GM18861 (cell line): Measurements from ENCODE around the gene CRIM1.

Experiments
- ATAC-seq: cut with Tn5 transposase; IDR thresholded peaks from one replicate; pipeline ENCODE4 v1.9.1; 2021; ENCODE audit not compliant: unreplicated experiment

The CRIM1 gene

DNA sequence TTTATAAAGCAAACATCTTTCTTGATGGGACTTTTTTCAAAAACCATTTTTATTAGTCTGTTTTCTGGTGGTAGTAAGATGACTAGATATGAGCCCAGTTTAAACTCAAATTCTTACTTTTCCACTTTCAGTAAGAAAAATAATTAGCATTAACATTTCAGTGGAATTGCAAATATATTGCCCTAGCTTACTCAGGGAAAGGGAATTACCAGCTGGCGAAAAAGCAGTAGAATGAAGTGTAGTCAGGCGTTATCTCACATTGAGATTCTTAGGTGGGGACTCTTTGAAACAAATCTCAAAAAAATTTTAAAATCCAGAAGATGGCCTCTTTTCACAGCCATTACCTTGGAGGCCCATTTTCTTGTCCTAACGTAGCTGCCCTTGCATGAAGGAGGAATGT, 65.8 kb downstream of the CRIM1 start:
- ATAC-seq = no peak

DNA sequence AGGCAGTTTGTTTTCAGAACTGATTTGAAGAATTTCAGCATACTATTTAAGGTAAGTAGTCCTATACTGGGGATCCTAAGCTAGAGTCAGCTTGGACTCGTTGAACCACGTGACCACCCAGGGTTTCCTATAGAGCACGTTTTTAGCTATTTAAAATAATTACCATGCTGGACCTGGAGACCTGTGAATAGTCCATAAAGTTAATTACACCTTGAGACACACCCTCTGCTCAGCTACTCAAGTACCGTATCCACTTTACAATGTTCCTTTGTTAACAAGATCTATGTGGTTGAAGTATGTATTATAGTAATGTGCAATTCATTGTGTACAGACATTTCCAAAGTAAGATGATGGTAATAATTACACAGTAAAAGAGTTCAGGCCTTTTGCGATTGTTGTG, 67.6 kb downstream of the CRIM1 start:
- no peak for ATAC-seq

DNA sequence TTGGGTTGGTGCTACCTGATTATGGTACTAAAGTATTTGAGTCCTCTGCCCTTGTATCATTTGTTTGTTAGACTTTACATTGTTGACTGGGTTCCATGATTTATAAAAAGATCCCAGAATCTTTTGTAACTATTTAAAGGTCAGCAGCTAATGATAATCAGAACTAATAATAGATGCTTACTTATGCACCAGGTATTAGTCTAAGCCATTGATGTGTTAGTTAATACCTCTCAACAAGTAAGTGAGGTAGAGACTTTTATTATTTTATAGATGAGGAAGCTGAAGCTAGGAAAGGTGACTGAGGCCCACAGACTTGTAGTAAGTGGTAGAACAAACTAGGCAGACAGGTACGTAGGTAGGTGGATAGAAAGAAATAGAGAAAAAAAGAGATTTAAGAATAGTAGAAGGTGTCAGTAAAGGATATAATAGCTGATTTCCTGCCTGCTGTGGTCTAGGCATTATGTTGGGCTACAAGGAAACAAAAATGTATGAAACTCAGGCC, 68.1 kb downstream of the CRIM1 start:
- no peak for ATAC-seq

- no peak for ATAC-seq
Observed at GRCh38 chr2:36425608-36426355, 70.2 kb downstream of the CRIM1 start.

DNA sequence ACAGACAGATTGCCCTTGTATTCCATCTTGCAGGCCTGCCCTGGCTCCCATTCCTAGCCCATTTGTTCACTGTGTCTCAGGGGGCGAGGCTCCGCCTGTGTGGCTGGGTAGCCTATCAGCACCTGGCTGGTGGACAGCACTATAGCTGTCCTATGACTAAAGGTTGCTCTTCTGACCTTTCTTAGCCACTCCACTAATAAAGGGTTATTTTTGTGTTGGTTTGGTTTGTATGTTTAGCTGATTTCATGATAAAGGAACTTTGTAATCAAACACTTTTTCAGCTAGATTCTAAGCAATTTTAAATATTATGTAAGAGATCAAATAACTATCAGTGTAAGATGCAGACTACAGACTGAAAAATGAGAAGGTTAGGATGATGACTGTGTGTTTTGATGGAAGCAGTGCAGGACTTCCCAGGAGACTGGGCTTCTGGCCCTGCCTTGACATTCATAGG, 72.2 kb downstream of the CRIM1 start:
- ATAC-seq = no peak

GRCh38 chr2:36430549-36430948, 75.0 kb downstream of the CRIM1 start:
- ATAC-seq = no peak

- ATAC-seq = no peak
Observed at GRCh38 chr2:36432479-36432878, 76.9 kb downstream of the CRIM1 start.

DNA sequence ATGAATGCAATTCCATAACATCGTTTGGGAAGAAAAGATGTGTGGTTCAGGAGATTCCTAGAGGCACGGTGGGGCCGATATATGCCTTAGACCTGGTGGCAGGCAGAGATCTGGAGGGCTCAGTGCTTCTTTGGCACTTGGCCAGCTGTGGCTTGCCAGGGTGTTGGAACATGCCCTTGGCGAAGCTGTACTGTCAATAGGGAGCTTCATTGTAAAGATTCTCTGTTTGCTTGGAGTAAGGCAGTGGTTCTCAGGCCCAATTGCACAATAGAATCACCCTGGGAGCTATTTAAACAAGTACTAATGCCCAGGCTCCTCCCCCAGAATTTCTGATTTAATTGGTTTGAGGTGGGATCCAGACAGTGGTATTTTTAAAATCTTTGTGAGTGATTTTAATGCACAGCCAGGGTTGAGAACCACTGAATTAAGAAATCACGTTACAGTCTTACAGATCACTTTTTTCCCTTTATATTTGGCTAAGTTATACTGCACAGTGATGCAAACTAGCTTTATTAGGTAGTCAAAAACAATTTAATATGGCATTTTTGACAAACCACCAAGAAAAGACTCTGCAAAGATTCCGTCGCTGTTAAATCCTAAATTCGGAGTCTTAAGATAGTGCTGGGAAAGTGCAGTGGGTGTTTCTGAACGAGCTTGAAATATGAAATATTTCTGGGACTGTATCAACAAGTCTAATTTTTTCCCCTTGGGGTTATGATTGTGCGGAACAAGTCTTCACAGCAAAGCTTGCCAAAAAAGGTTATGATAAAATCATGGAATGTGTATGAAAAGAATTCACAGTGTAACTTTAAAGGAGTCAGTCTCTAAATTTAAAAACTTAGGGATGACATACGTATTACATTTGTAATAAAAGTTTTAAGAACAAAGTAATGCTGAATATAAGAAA, 78.0 kb downstream of the CRIM1 start:
- ATAC-seq = no peak

DNA sequence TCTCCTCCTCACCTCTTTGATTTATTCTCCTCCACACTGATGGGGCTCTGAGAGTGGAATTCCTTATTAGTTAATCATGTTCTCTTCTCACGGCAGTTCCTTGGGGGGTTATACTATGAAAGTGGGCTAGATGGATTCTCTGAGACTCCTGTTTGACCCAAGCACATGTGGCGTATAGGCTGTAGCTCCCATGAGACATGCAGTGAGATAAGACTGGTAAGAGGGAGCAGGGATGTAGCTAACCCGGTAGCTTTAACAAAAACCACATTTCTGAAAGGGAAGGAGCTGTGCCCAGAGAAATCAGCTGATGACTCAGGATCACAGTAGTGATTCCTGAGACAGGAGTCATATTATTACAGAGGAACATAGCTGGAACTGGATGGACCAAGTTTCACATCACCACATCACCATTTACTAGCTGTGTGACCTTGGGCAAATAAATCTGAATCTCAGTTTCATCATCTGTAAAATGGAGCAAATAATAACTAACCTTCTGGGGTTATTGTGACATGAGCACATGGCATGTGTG, 82.9 kb downstream of the CRIM1 start:
- no peak for ATAC-seq

GRCh38 chr2:36439084-36439483, 83.5 kb downstream of the CRIM1 start:
- ATAC-seq = no peak

DNA sequence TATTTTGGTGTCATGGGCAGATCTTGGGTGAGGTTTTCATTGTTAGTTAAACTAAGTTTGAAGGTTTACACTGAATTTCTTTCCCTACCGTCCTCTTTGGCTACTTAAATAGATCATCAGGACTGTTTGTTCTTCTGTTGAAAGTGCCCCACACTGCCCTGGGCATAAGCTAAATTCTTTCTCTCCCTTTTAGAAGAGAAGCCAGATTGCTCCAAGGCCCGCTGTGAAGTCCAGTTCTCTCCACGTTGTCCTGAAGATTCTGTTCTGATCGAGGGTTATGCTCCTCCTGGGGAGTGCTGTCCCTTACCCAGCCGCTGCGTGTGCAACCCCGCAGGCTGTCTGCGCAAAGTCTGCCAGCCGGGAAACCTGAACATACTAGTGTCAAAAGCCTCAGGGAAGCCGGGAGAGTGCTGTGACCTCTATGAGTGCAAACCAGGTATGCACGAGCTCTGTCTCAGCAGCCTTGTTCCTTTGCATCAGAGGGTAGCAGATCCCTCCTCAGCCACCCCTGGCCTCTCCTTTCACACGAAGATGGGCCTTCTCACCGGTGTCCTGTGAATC, 85.6 kb downstream of the CRIM1 start:
- ATAC-seq = no peak

DNA sequence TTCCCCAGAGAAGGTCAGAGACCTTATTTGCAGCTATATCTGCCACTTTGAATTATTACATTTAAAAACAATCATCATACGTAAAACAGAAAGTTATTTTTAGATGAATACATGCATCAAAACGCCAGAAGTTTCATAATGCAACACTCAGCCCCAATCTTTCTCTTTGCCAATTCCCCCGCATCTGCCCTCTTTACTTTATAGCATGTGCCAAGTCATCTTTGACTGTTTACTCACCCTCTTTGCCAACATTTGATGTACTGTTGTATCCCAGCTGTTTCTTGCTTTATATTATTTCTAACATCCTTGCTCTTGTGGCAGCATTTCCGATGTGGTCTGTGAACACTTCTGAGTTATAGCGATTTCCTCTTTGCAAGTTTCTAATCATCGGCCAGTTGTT, 86.2 kb downstream of the CRIM1 start:
- ATAC-seq = no peak

DNA sequence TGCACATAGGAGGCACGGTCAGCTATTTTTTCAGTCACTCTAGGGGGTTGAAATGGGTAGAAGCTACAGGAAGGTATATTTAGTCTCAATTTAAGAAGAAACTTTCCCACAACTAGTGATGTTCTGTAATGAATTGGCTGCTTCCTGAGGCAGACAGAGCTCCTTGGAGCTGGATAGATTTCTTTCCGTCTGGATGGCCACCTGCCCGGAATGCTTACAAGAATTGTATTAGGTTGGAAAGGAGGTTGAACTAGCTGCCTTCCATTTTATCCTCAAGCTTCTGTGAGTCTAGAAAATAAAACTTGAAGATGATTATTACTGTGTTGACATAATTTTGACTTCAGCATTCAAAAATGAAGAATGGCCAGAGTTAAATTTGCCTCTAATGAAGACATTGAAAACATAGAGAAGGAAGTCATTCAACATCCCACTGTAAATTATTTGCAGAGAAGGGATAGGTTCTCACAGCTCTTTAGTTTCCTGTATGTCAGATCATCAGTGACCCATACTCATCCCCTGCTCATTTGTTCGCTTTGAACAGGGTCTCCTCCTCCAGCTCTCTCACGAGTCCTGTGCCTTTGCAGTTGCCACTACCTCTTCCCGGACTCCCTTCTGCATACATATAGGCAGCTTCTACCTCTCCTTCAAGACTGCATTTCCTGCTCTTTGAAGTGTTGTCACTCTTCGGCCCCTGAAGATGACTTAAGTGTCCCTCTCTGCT, 88.8 kb downstream of the CRIM1 start:
- no peak for ATAC-seq

- ATAC-seq = no peak
Observed at GRCh38 chr2:36445185-36445866, 89.7 kb downstream of the CRIM1 start.

DNA sequence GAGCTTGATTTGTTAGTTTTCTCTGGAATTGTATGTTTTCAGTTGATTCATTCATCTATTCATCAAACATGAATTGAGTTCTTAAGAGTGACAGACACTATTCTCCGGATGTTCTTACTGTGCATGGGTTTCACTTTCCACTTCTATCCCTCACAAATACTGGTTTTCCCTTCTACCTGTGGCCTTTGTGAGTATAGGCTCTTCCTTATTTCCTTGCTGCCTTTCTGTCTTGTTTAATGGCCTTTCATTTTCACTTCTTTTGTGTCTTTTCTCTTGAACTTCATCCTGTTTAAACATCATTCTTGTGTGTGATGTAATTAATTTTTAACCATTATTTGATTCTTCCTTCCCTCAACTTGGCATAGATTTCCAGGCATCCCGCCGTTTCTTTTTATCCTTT, 90.7 kb downstream of the CRIM1 start:
- ATAC-seq = no peak

- ATAC-seq = no peak
Observed at GRCh38 chr2:36449213-36449612, 93.6 kb downstream of the CRIM1 start.

DNA sequence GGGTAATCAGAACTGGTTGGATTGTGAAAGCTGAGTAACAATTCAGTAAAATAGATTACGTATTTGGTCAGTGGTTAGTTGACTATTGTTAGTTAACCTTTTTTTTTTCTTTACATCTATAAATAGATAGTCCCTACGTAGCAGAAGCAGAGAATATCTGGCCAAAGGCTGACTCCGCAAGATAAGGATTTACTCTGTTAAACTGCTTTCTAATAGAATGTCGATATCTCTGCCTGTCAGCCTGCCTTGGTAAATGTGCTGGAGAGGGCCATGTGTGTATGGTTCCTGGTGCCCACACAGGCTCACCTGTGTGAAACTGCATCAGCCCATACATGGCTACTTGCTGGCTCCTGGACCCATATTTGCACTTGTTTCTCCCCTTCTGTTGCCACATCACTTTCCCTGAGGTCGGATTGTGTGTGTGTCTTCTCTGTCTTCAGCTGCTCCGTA, 94.4 kb downstream of the CRIM1 start:
- ATAC-seq = no peak

GRCh38 chr2:36450466-36451196, 95.1 kb downstream of the CRIM1 start:
- ATAC-seq = no peak

DNA sequence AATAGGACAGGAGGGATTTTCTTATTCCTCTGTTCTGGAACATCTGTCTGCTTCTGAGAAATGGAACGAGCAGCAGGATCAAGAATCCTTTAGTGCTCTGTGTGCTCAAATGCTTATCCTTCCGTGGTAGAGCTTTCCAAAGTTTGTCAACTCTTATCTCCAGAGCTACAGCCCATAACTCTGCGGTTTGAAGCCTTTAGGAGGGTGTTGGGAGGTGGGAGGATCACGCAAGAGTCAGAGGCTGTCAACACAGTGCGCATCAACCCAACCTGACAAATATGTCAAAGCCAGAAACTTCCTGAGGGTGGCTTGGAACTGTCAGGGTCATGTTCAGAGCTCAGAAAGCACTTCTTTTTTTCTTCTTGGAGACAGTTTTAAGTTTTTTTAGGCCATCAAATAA, 95.9 kb downstream of the CRIM1 start:
- no peak for ATAC-seq
